ENCODE results near the gene PPP1R11.

The PPP1R11 gene

GRCh38 chr6:30097902-30098768, 31.1 kb downstream of the PPP1R11 start:
- no peak for TF ChIP-seq POLR2A (IDR thresholded peaks at IDR 0.05; ENCODE audit: low read depth, low read length)
- no peak for FAIRE-seq

GRCh38 chr6:30100154-30100553, 33.2 kb downstream of the PPP1R11 start:
- DNase-seq (ENCODE audit: insufficient read length, low spot score) (no peak), FAIRE-seq (no peak)
- no peak for TF ChIP-seq POLR2A (IDR thresholded peaks at IDR 0.05; ENCODE audit: low read depth, low read length)

More at GRCh38 chr6:30097902-30098768, 31.1 kb downstream of the PPP1R11 start:
- DNase-seq (ENCODE audit: insufficient read length, low spot score): no peak

- no peak for TF ChIP-seq POLR2A (IDR thresholded peaks at IDR 0.05; ENCODE audit: low read depth, low read length)
- DNase-seq (ENCODE audit: insufficient read length, low spot score) (no peak), FAIRE-seq (no peak)
Measured at GRCh38 chr6:30100585-30101443, 33.8 kb downstream of the PPP1R11 start.

GRCh38 chr6:30101444-30102413, 34.7 kb downstream of the PPP1R11 start:
- FAIRE-seq: no peak
- DNase-seq (ENCODE audit: insufficient read length, low spot score): peak; percentile 87
- TF ChIP-seq POLR2A (IDR thresholded peaks at IDR 0.05; ENCODE audit: low read depth, low read length): peak; percentile 61

GRCh38 chr6:30102414-30102969, 35.5 kb downstream of the PPP1R11 start:
- no peak for FAIRE-seq

GRCh38 chr6:30102970-30103871, 36.2 kb downstream of the PPP1R11 start:
- no peak for TF ChIP-seq POLR2A (IDR thresholded peaks at IDR 0.05; ENCODE audit: low read depth, low read length)
- FAIRE-seq: peak; percentile 48

More at GRCh38 chr6:30102414-30102969, 35.5 kb downstream of the PPP1R11 start:
- DNase-seq (ENCODE audit: insufficient read length, low spot score): no peak
- TF ChIP-seq POLR2A (IDR thresholded peaks at IDR 0.05; ENCODE audit: low read depth, low read length): no peak

GRCh38 chr6:30103872-30104179, 36.8 kb downstream of the PPP1R11 start:
- no peak for DNase-seq (ENCODE audit: insufficient read length, low spot score)
- TF ChIP-seq POLR2A (IDR thresholded peaks at IDR 0.05; ENCODE audit: low read depth, low read length): no peak
- no peak for FAIRE-seq

More at GRCh38 chr6:30102970-30103871, 36.2 kb downstream of the PPP1R11 start:
- DNase-seq (ENCODE audit: insufficient read length, low spot score): peak; percentile 64

GRCh38 chr6:30104661-30105060, 37.7 kb downstream of the PPP1R11 start:
- no peak for FAIRE-seq
- DNase-seq (ENCODE audit: insufficient read length, low spot score): no peak
- TF ChIP-seq POLR2A (IDR thresholded peaks at IDR 0.05; ENCODE audit: low read depth, low read length): no peak

GRCh38 chr6:30111266-30111856, 44.4 kb downstream of the PPP1R11 start:
- DNase-seq (ENCODE audit: insufficient read length, low spot score): no peak
- TF ChIP-seq POLR2A (IDR thresholded peaks at IDR 0.05; ENCODE audit: low read depth, low read length): no peak
- no peak for FAIRE-seq

GRCh38 chr6:30112402-30112994, 45.5 kb downstream of the PPP1R11 start:
- FAIRE-seq: no peak

GRCh38 chr6:30113003-30113759, 46.2 kb downstream of the PPP1R11 start, which contains the start of gene TRIM31:
TSS of gene TRIM31 (minus strand) at chr6:30113090. CDS start at chr6:30112805, 285 bp downstream.
- FAIRE-seq (no peak), DNase-seq (ENCODE audit: insufficient read length, low spot score) (no peak)
- TF ChIP-seq POLR2A (IDR thresholded peaks at IDR 0.05; ENCODE audit: low read depth, low read length): no peak

More at GRCh38 chr6:30112402-30112994, 45.5 kb downstream of the PPP1R11 start:
- DNase-seq (ENCODE audit: insufficient read length, low spot score): no peak
- no peak for TF ChIP-seq POLR2A (IDR thresholded peaks at IDR 0.05; ENCODE audit: low read depth, low read length)

All from H54 (cell line).